Activated T-cell treated with anti-CD3 and anti-CD28 coated beads for 24 hours (primary cell): Measurements from ENCODE around the gene OAS2.
A peak's percentile ranks its signal among the peaks of the same experiment; 100 is the strongest.
"Not testable (repeated sequence)": the region's sequence is repeated elsewhere in the genome, so short reads cannot be mapped to it uniquely, and the experiment has no call there.

Experiments used
- DNase-seq: peaks from one replicate; pipeline ENCODE4 v3.0.0-alpha.2; 2020; ENCODE audit warnings: low read depth

Gene OAS2

DNA sequence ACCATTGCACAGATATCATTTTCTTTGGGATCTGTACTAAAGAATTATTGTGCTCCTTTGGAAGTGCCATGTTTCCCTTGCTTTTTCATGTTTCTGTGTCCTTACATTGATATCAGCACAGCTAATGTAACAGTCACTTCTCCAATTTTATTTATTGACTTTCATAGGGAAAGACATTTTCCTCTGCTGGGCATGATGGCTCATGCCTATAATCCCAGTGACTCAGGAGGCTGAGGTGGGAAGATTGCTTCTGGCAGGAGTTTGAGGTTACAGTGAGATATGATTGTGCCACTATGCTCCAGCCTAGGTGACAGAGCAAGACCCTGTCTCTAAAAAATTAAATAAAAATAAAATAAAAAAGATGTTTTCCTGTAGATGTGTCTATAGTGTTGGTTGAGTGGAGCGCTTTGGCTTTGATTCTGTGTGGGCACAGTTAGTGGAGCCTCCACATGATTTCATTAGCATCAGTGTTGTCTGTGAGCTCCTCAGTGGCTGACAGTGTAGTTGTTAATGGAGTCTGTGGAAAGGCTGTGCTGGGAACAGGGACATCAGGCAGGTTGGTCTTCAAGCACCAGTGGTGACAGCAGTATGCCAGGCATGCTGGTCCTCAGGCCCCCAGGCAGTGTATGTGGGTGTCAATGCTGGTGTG is 7.4 kb downstream of the OAS2 start:
- DNase-seq: no peak

DNA sequence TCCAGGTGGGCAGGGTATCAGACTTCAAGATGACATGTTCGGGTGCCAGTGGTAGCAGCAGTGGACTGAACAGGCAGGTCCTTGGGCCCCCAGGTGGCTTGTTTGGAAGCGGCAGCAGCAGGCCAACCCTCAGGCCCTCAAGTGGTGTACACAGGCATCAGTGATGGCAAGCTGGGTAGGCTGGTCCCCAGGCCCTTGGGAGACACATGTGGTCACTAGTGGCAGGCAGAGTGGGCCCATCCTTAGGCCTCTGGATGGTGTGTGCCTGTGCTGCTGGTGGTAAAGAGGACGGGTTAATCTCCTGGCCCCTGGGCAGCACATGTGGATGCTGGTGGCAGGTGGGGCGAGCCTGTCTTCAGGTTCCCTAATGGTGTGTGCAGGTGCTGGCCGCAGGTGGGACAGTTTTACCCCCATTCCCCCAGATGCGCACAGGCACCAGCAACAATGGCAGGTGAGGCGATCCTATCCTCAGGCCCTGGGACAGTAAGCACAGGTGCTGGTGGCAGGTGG is 8.0 kb downstream of the OAS2 start:
- DNase-seq: no peak

DNA sequence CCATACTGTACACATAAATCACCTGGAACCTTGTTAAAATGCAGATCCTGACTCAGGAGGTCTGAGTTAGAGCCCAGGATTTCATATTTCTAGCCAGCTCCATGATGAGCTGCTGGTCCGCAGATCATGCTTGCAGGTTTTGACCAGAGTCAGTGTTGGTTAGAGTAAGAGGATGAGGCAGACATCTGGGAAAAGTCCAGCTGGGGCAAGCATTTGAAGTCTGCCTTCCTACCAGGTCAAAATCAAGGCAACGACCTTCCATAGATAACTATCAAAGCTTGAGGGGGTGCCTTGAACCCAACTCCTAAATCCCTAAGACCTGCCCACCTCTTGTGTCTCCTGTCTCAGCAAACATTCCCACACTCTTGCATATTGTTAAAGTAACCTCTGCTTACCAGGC is 9.2 kb downstream of the OAS2 start:
- DNase-seq: no peak

DNA sequence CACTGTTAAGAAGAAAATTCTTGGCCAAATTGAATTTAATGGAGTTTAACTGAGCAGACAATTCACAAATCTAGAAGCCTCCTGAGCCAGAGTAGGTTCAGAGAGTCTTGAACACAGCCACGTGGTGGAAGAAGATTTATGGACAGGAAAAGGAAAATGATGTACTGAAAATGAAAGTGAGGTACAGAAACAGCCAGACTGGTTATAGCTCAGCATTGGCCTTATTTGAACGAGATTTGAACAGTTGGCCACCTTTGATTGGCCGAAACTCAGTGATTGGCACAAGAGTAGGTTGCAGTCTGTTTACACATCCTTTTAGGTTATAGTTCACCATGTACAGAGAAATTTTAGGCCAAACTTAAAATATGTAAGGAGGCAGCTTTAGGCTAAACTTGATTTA is 9.9 kb downstream of the OAS2 start:
- DNase-seq: no peak

DNA sequence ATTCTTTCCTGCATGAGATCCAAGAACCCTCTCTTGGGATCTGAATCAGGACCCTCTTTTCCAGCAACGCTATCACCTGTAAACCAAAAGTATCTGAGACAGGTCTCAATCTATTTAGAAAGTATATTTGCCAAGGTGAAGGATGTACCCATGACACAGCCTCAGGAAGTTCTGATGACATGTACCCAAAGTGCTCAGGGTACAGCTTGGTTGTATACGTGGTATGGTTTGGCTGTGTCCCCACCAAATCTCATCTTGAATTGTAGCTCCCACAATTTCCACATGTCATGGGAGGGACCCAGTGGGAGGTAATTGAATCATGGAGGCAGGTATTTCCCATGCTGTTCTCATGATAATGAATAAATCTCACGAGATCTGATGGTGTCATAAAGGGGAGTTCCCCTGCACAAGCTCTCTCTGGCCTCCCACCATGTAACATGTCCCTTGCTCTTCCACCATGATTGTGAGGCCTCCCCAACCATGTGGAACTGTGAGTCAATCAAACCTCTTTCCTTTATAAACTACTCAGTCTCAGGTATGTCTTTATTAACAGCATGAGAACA is 10.6 kb downstream of the OAS2 start:
- DNase-seq: not testable (repeated sequence)

DNA sequence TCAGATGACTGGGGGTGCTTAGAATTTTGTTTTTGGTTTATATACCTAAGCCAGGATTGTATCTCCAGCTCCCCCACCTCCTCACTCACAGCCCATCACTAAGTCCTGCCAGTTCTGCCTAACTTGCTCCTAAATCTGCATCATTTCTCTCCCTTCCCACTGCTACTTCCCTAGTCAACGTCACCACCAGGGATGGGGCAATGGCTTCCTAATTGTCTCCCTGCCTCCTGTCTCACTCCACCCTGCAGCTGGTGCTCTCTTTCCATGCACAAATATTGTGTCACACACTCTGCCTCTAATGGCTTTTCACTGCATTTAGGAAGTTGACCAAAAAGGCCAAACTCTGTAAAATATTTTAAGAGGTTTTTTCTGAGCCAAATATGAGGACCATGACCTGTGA is 11.5 kb downstream of the OAS2 start:
- DNase-seq: no peak

DNA sequence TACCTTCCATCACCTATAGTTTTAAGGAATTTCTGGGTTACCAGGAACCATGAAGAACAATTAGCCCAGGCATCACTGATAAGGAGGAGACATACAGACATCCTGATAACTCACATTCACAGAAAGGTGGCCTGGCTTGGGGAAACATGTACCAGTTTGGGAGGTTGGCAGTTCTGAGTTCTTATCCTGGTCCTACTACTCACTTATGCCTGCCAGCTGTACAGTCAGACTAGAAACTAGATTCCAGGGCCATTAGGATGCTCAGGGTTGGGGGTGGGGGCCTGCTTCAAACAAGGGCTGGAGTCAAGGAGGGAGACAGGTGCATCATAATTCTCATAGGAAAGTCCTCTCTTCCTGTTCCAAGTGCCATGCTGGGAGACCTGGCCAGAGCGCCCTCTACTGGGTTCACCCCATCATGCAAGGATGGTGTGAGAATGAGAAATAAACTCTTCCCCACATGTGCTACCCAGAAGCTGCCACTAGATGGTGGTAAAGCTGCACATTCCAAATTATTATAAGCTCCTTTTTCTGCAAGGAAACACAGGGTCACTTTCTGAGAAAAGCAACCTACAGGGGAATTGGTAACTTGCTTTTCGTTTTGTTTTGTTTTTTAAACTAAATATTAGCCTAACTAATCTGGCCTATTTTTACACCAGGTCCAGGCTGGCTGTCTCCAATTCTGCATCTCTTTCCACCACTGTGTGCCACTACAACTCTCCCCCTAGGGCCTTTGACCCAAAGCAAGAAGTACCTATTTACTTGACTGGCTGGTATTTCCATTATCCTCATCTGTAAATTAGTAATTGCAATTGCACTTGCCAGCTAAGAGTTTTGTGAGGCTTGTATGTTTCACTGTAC is 14.5 kb downstream of the OAS2 start:
- peak; percentile 44 for DNase-seq

DNA sequence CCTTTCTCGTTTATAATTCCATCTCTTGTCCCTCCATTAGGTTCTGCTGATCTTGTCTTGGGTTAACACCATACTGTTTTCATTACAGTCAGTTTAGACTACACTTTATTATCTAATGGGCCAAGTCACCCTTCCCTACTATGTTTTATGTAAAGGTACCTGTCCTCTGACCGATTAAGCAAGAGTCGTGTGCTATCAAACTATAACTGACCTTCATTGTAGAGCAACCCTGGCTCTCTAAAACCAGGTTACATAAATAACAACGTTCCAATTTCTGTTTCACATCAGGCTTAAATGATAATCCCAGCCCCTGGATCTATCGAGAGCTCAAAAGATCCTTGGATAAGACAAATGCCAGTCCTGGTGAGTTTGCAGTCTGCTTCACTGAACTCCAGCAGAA is 16.7 kb downstream of the OAS2 start:
- DNase-seq: no peak

DNA sequence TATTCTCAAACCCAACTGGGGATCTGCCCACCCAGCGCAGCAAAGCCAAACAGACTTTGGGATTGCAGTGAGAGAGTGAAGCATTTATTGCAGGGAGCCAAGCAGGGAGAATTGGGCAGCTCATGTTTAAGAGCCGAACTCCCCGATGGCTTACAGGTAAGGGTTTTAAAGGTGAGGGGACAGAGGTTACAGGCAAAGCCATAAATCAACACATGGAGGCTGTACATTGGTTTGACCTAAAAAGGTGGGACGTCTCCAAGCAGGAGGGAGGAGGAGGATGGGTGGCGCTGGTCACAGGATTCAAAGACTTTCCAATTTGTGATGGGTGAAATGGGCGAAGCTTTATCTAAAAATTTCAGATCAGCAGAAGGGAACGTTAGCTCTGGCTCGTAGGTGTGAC is 18.2 kb downstream of the OAS2 start:
- no peak for DNase-seq

DNA sequence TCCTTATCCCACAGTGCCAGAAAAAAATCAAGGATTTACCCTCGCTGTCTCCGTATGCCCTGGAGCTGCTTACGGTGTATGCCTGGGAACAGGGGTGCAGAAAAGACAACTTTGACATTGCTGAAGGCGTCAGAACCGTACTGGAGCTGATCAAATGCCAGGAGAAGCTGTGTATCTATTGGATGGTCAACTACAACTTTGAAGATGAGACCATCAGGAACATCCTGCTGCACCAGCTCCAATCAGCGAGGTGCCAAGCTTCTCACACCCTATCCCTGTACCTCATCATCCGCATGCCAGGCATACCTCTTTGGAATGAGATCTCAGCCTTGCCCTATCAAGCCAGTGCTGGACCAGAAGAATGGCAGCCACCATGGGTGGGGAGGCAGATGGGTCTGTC is 19.2 kb downstream of the OAS2 start:
- DNase-seq: no peak

DNA sequence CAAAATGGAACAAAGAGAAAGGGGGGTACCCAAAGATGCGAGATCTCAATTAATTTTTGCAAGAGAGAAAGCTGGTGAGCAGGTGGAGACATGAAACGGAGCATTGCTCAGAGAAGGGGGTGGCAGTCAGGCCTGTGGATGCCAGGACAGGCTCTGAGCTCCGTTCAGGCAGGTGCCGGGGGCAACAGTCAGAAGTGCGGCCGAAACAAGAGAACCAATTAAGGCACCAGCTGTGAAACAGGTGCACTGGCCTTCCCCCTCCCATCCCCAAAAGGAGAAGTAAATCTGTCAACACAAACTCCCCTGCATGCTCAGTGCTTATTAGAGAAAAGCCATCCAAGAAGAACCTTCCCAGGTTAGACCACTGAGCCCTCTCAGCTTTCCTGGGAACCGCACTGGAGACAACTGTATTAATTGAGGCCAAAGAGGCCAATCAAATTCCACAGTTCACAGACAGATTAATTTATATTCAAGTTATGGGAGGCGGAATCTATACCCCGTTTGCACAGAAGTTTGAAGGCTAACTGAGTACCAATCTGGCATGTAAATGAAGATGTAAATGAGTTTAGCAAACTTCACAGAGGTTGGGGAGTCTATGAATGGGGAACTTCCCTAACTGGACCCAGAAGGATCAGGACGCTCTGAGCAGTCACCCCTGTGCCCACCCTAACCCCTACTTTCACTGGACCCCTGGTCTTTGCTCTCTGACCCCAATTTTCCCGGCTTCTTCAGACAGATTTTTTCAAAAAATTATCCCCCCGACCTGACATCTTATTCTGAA is 20.9 kb downstream of the OAS2 start:
- no peak for DNase-seq

DNA sequence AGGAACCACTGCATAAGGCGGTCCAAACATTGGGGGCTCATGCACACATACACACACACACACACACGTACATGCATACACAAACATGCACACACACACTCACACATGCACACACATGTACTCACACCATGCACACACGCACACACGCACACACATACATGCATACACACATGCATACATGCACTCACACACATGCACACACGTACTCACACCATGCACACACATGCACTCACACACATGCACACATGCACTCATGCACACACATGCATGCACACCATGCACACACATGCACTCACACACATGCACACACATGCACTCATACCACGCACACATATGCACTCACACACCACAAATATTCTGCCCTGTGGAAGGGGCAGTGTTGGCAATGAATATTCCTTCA is 22.1 kb downstream of the OAS2 start:
- DNase-seq: no peak

DNA sequence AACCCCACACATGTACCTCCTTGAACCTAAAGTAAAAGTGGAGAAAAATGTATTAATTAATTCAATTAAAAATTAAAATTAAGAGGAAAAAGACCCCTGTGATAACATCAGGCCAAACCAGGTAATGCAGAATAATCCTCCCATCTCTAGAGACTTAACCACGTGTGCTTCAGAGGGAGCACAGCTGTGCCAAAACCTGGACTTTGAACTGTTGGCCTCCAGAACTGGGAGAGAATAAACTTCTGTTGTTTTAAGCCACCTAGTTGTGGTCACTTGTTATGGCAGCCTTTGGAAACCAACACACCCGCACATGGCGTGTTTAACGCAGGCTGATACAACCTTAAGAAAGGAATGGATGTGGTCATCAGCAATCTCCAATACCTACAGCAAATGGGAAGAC is 23.8 kb downstream of the OAS2 start:
- no peak for DNase-seq

DNA sequence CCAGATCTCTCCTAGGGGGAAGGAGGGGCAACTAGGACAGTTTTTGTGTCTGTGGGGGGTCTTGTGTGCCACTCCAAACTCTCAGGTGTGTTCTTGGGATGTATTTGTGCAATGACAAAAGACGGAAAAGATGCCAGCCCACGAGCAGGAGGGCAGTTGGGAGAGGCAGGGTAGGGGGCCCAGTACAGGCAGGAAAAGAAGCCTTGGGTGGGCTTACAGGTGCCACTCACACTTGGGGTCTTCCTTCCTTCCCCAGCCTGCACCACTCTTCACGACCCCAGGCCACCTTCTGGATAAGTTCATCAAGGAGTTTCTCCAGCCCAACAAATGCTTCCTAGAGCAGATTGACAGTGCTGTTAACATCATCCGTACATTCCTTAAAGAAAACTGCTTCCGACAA is 24.4 kb downstream of the OAS2 start:
- DNase-seq: no peak

DNA sequence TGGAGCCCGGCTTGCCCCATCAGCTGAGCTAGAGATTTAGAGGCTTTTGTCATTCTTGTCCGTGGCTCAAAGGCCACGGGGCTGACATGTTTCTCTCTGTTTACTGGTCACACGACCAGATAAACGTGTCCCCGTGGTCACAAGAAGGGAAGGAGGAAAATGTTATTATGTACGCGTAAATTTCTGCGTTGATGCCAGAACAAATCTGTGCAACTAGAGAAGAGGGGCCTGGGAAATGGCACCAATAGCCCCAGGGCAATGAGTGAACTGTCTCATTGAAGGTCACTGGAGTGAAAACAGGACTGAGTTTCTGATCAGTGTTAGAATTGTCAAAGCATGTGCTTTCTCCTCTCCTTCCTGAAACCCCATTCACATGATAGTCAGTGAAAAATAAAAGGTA is 25.3 kb downstream of the OAS2 start:
- DNase-seq: no peak

DNA sequence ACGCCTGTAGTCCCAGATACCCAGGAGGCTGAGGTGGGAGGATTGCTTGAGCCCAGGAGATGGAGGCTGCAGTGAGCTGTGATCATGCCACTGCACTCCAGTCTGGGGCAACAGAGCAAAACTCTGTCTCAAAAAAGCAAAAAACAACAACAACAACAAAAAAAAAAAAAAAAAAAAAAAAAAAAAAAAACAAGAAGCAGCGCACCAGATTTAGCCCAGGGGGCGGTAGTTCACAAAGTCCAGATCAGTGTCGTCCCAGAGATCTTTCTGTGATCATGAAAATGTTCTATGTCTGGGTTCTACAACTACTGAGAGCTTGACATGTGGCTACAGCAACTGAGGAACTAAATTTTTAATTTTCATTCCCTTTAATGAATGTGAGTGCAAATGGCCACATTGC is 27.4 kb downstream of the OAS2 start:
- DNase-seq: no peak

DNA sequence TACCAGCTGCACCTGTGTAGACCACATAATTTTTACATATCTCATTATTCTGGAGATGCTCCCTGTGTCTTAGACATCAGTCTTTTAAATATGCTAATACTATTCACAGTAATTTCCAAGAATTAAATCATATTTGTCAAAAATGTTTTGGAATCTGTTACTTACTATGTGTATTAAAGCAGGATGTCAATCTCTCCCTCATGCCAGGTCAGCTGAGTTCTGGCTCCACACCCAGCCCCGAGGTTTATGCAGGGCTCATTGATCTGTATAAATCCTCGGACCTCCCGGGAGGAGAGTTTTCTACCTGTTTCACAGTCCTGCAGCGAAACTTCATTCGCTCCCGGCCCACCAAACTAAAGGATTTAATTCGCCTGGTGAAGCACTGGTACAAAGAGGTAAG is 27.9 kb downstream of the OAS2 start:
- DNase-seq: no peak

DNA sequence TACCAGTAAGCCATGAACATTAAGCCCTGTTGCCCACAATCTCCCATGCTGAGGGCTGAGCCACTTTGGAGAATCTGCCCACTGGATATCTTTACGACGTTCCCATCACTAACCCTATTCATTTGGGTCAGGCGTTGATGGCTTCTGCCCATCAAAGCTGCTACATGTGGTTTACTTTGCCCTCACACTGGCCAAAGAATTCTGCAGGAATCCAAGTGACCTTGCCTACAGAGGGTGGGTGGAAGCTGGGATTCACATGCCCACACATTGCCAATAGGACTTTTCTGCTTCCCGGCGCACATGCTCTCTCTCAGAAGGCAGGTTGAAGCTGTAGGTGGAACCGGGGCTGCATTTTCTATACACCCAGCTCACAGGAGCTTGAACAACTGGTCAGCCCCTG is 28.3 kb downstream of the OAS2 start:
- no peak for DNase-seq

DNA sequence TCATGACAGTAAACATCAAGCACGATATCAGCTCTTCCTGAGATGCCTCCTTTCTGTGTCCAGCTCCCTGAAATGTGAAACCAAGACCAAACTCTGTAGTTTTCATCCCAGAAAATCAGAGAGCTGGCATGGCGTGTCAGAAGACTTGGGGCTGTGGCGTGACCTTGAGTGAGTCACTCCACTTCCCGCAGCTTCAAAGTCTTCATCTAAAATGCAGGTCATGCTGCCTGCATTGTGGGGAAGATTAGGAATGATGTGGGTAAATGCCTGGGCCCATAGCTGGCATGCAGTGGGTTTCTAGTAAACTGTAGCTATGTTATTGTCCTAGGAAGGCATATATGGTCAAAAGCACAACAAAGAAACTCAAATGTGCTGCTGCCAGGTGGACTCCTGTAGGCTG is 28.8 kb downstream of the OAS2 start:
- no peak for DNase-seq

DNA sequence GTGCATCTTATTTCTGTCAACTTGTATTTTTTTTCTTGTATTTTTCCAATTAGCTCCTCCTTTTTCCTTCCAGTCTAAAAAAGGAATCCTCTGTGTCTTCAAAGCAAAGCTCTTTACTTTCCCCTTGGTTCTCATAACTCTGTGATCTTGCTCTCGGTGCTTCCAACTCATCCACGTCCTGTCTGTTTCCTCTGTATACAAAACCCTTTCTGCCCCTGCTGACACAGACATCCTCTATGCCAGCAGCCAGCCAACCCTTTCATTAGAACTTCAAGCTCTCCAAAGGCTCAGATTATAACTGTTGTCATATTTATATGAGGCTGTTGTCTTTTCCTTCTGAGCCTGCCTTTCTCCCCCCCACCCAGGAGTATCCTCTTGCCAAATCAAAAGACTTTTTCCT is 32.4 kb downstream of the OAS2 start:
- no peak for DNase-seq

DNA sequence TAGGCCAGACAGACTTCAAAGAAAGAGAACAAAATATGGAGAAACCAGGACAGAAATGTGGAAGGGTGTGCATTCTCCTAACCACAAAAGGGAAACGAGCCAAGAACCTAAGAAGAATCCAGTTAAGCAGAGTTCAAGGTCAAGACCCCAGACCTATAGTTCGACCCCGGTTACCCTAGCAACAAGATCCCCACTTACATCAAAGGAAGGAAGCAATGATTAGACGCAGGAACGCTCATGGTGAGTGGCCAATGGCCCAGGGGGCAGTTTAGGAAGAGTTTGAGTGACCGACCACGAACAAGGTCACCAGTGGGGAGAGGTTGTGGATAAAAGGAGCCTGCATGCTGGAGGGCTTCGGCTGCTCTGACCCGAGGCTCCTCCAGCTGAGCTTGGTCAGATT is 36.2 kb downstream of the OAS2 start:
- no peak for DNase-seq

DNA sequence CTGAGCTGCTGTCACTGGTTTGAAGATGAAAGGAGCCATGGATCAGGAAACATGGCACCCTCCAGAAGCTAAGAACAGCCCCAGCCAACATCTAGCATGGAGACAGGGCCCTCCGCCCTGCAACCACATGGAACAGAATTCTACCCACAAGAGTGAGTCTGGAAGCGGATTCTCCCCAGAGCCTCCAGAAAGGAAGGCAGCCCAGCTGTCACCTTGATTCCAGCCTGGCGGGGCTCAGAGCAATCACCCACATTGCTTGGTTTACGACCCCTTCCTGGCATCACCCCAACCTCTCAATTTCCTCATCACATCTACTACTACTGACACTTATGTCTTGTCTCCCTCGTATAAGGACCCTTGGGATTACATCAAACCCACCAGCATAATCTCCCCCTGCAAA is 38.5 kb downstream of the OAS2 start:
- DNase-seq: no peak

DNA sequence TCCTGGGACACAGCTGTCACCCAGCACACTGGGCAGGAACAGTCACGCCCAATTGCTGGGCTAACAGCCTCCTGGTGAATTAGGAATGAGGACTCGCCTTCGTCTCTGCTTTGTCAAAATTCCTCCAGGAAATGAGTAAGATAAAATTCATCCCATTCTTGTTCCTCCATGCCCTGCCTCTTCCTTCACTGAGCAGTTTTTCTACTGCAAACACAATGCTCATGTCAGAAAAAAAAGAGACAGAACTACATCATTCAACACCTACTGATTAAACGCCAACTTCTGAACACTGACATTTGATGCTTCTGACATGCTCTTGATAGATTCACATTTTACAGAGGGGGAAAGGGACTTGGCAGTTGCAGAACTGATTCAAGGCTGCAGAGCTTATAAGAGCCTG is 40.7 kb downstream of the OAS2 start:
- DNase-seq: no peak
